OCI-LY7 (cell line): Measurements from ENCODE around the gene ZNF532. TPM values are rescaled to one million over a fixed set of nuclear protein-coding genes. Genes with fewer than 3 reads are reported as not detected.

Experiments used
- BruUV-seq: library from RNA; stranded (reverse); fragments of 400-500 nt; replicated peaks from 2 replicates; lab custom pipeline; 2021; lab: Mats Ljungman, UMichigan
- CTCF ChIA-PET: fragments of 300-600 bp; sonication (Branson Sonifier 250); formaldehyde crosslinking; loops from one replicate; lab custom pipeline; 2022; ENCODE audit warnings: antibody characterized with exemption; ENCODE audit not compliant: unreplicated experiment; lab: Charles Lee
- POLR2A ChIA-PET: fragments of 300-600 bp; sonication (Branson Sonifier 250); formaldehyde crosslinking; loops from one replicate; lab custom pipeline; 2022; ENCODE audit warnings: antibody characterized with exemption; lab: Charles Lee
- DNase-seq: peaks from one replicate; pipeline ENCODE4 v3.0.0-alpha.2; 2015; ENCODE audit warnings: low spot score
- H2AFZ ChIP-seq: fragments of 200-600 bp; sonication (generic), shearing (Covaris generic); 2 replicates; pipeline ENCODE4 v1.6.1; 2014; ENCODE audit warnings: mild to moderate bottlenecking, antibody characterized with exemption, low read length, moderate library complexity
- H3K27ac ChIP-seq: fragments of 200-600 bp; sonication (generic); 2 replicates; pipeline ENCODE4 v1.5.1; 2014; ENCODE audit warnings: mixed run types, low read depth, mild to moderate bottlenecking, moderate library complexity, low read length, inconsistent platforms; ENCODE audit not compliant: poor library complexity, severe bottlenecking
- H3K36me3 ChIP-seq: fragments of 200-600 bp; sonication (generic); 2 replicates; pipeline ENCODE4 v1.6.1; 2014; ENCODE audit warnings: mild to moderate bottlenecking, antibody characterized with exemption, low read length, moderate library complexity, mixed read lengths; ENCODE audit not compliant: insufficient read depth
- H3K4me1 ChIP-seq: fragments of 200-600 bp; sonication (generic); 2 replicates; pipeline ENCODE4 v1.5.1; 2014; ENCODE audit warnings: mild to moderate bottlenecking, low read length; ENCODE audit not compliant: insufficient read depth, poor library complexity, severe bottlenecking
- H3K4me2 ChIP-seq: fragments of 200-600 bp; sonication (generic); 2 replicates; pipeline ENCODE4 v1.6.1; 2014; ENCODE audit warnings: mild to moderate bottlenecking, low read length
- H3K4me3 ChIP-seq: fragments of 200-600 bp; sonication (generic); 2 replicates; pipeline ENCODE4 v1.5.1; 2014; ENCODE audit warnings: mild to moderate bottlenecking, low read depth, low read length; ENCODE audit not compliant: poor library complexity, severe bottlenecking
- H3K79me2 ChIP-seq: fragments of 200-600 bp; sonication (generic); 2 replicates; pipeline ENCODE4 v1.6.1; 2016; ENCODE audit warnings: low read depth, mild to moderate bottlenecking, low read length, moderate library complexity, mixed read lengths; ENCODE audit not compliant: insufficient read depth
- H3K9me2 ChIP-seq: fragments of 200-600 bp; sonication (generic); 2 replicates; pipeline ENCODE4 v1.6.1; 2016; ENCODE audit warnings: mild to moderate bottlenecking, low read length, mixed read lengths; ENCODE audit not compliant: insufficient read depth
- H3K9me3 ChIP-seq: fragments of 200-600 bp; sonication (generic); 2 replicates; pipeline ENCODE4 v1.6.1; 2014; ENCODE audit warnings: mild to moderate bottlenecking, mixed run types, low read length, mixed read lengths
- H4K20me1 ChIP-seq: fragments of 200-600 bp; sonication (generic); 2 replicates; pipeline ENCODE4 v1.6.1; 2014; ENCODE audit warnings: mild to moderate bottlenecking, antibody characterized with exemption, low read length, moderate library complexity, mixed read lengths; ENCODE audit not compliant: insufficient read depth
- EZH2phosphoT487 ChIP-seq: fragments of 200-600 bp; sonication (generic); IDR thresholded peaks from 2 replicates; pipeline ENCODE4 v1.6.1; 2018; ENCODE audit warnings: low read depth, borderline replicate concordance, mild to moderate bottlenecking, mixed run types, antibody characterized with exemption, low read length, moderate library complexity, mixed read lengths
- intact Hi-C: fragments of 100-400 bp; cut with micrococcal nuclease; formaldehyde crosslinking; loops from one replicate; pipeline ENCODE4 v1.10.0; 2022; ENCODE audit not compliant: unreplicated experiment
- total RNA-seq, 2 experiments: library from RNA; depleted of rRNA in 1 of 2; stranded (reverse); fragments of >200 nt in 1 of 2; shearing (Covaris generic) in 1 of 2; gene quantifications; 2 replicates each; pipeline ENCODE4 v1.2.3, GENCODE V29; 2014 to 2022
- TF ChIP-seq, protein P1 (sequence below): fragments of 200-600 bp; sonication (generic); conservative IDR thresholded peaks from 2 replicates; pipeline ENCODE4 v1.5.1; 2014; ENCODE audit warnings: mild to moderate bottlenecking, antibody characterized with exemption, low read length, moderate library complexity, mixed read lengths

The ZNF532 gene
- total RNA-seq, 2 experiments from 2014 or later: 10.4 to 18.7 TPM

DNA sequence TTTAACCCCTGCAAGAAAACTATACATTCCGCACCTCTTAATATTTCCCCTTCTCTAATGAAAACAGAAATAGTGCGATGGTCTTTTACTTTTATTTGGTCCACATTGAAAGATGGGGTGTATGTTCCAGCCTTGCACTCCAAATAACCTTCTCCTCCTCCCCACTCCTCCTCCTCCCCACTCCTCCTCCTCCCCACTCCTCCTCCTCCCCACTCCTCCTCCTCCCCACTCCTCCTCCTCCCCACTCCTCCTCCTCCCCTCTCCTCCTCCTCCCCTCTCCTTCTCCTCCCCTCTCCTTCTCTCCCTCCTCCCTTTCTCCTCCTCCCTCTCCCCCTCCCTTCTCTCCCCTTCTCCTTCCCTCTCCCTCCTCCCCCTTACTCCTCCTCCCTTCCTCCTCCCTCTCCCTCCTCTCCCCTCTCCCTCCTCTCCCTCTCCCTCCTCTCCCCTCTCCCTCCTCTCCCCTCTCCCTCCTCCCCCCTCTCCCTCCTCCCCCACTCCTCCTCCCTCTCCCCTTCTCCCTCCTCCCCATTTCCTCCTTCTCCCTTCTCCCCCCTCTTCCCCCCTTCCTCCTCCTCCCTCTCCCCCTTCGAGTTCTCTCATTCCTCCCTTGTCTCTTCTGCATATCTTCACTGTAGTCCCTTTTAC lies 70.4 kb downstream of the ZNF532 start:
- CTCF ChIA-PET: no interaction called here
- no TSS peak for BruUV-seq
- POLR2A ChIA-PET: no interaction called here

DNA sequence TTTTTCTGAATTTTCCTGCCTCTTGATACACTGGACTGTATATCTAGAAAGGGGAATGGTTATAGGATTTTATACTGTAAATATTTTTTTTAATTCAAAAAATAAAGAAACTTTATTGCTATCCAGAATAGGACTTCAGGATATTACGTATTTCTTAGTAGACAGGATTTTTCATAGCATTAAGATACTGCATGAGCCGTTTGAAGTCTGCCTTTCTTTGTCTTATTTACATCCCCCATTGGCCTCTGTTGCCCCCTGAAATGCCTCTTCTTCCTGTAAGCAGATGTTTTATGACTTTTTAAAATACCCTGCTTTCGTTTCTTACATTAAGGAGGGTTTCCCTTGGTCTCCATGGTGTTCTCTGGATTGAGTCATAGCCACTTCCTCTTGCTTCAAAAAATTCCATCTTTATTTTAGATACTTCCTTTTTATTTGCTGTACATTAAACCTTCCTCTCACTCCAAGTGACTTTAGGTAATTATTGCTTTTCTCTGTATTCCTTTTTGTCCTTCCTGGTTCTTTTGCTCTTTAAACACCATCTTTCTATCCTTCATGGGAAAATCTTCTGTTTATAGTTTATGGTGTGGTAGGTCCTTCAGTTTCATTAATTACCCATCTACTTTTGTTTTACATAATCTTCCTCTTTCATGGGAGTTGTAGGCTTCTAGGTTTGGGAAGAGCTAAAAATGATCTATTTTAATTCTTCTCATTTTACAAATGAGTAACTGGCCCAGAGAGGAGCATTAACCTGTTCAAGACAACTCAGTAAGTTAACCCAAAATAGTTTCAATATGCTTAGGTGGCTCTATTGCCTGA lies 72.6 kb downstream of the ZNF532 start:
- H3K36me3 ChIP-seq: peaks cover 33% of the 10 kb centered on the region
- H2AFZ ChIP-seq: no peak overlapping the region
- H3K27ac ChIP-seq: no peak overlapping the region
- intact Hi-C loops: no loop called here
- H4K20me1 ChIP-seq: no peaks in the 10 kb centered on the region
- ChIA-PET CTCF (no interaction called here), POLR2A (interaction anchor here (0.7 kb wide), 1 partner anchor 123 kb away, joined by 3 read pairs; no protein-coding TSS in a partner anchor)
- TF ChIP-seq, protein P1, sequence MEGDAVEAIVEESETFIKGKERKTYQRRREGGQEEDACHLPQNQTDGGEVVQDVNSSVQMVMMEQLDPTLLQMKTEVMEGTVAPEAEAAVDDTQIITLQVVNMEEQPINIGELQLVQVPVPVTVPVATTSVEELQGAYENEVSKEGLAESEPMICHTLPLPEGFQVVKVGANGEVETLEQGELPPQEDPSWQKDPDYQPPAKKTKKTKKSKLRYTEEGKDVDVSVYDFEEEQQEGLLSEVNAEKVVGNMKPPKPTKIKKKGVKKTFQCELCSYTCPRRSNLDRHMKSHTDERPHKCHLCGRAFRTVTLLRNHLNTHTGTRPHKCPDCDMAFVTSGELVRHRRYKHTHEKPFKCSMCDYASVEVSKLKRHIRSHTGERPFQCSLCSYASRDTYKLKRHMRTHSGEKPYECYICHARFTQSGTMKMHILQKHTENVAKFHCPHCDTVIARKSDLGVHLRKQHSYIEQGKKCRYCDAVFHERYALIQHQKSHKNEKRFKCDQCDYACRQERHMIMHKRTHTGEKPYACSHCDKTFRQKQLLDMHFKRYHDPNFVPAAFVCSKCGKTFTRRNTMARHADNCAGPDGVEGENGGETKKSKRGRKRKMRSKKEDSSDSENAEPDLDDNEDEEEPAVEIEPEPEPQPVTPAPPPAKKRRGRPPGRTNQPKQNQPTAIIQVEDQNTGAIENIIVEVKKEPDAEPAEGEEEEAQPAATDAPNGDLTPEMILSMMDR: no peak
- no peak for TF ChIP-seq EZH2phosphoT487
- BruUV-seq: no TSS peak
- no peaks in the 10 kb centered on the region for H3K9me3 ChIP-seq
- no peak for DNase-seq
- H3K4me2 ChIP-seq: no peak overlapping the region
- no peaks in the 10 kb centered on the region for H3K79me2 ChIP-seq
- no peaks in the 10 kb centered on the region for H3K4me1 ChIP-seq
- H3K9me2 ChIP-seq: no peaks in the 10 kb centered on the region
- H3K4me3 ChIP-seq: no peak overlapping the region

More for the DNA sequence above, 70.4 kb downstream of the ZNF532 start:
- no peak overlapping the region for H3K4me2 ChIP-seq
- H2AFZ ChIP-seq: no peak overlapping the region
- H3K36me3 ChIP-seq: peaks cover 17% of the 10 kb centered on the region
- no peaks in the 10 kb centered on the region for H3K79me2 ChIP-seq
- no peak for DNase-seq
- H3K9me3 ChIP-seq: no peaks in the 10 kb centered on the region
- TF ChIP-seq EZH2phosphoT487: no peak
- TF ChIP-seq, protein P1: no peak
- intact Hi-C loops: no loop called here
- no peak overlapping the region for H3K4me3 ChIP-seq
- H3K9me2 ChIP-seq: no peaks in the 10 kb centered on the region
- peaks cover 1% of the 10 kb centered on the region for H3K4me1 ChIP-seq
- no peaks in the 10 kb centered on the region for H4K20me1 ChIP-seq
- H3K27ac ChIP-seq: no peak overlapping the region
